Measurements from ENCODE around the gene ITGA1. TPM values are rescaled to one million over a fixed set of nuclear protein-coding genes. Genes with fewer than 3 reads are reported as not detected.

ITGA1 gene
- polyA plus RNA-seq, 3 donors, result 47.7 to 59.8 (median 52.6) TPM

- DNase-seq (ENCODE audit: extremely low read depth in 1 of 11, low read depth in 9 of 11, low spot score in 4 of 11), result no peak
These were observed 3.6 kb downstream of the ITGA1 start for GRCh38 chr5:52791366-52791765.

DNA sequence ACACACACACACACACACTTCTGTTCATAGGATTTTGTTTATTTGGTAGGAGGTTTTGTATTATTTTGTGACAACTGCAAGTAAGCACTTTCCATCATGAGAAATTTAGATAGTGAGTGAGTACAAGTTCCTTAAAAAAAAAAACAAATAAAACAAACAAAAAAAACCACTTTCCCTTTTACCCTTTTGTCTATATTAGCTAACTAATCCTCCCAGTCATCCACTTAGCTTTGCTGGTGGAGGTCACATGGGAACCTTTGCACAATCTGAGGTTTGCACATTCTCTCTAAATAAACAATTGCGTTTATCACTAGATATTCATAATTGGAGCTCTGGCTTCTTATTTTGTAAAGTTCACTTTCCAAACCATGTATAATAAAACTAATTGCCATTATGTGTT, 6.8 kb downstream of the ITGA1 start:
- DNase-seq (ENCODE audit: extremely low read depth in 1 of 11, low read depth in 9 of 11, low spot score in 4 of 11), result no peak

GRCh38 chr5:52796031-52796430, 8.3 kb downstream of the ITGA1 start:
- DNase-seq (ENCODE audit: extremely low read depth in 1 of 11, low read depth in 9 of 11, low spot score in 4 of 11), result no peak

GRCh38 chr5:52796516-52797103, 8.9 kb downstream of the ITGA1 start:
- DNase-seq (ENCODE audit: extremely low read depth in 1 of 11, low read depth in 9 of 11, low spot score in 4 of 11), result no peak

GRCh38 chr5:52798938-52799337, 11.2 kb downstream of the ITGA1 start:
- DNase-seq (ENCODE audit: extremely low read depth in 1 of 11, low read depth in 9 of 11, low spot score in 4 of 11), result no peak

DNA sequence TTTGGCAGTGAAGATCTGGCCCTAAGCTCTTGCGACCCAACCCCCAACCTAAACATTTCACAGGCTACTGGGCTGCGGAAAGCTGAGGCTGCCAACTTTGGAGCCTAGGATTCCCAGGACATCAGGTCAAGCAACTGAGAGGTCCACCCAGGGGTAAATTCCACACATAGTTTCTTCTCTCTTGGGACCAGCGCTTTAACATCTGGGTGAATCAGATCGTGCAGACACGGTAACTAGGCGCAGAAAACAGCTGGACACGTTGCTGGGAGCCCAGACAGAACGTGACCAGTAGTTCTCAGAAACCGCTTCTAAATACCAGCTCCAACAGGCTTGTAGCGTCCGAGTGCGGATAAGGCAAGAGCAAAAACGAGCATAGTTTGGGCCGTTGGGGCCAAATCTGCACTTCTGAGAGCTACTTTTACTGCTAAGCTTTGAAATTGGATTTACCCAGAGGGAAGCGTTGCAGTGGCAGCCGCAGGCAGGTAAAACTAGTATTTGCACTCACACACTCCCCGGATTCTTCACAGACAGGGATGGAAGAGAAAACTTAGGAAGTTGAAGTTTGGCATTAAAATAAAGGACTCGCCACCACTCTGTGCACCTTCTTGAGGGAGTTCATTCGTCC, 11.8 kb downstream of the ITGA1 start:
- DNase-seq (ENCODE audit: extremely low read depth in 1 of 11, low read depth in 9 of 11, low spot score in 4 of 11), result peak in 7 of 11 donors; percentile 57 to 80 (median 62)

GRCh38 chr5:52799983-52800393, 12.3 kb downstream of the ITGA1 start:
- peak in 10 of 11 donors; percentile 88 to 94 (median 92) for DNase-seq (ENCODE audit: extremely low read depth in 1 of 11, low read depth in 9 of 11, low spot score in 4 of 11)

DNA sequence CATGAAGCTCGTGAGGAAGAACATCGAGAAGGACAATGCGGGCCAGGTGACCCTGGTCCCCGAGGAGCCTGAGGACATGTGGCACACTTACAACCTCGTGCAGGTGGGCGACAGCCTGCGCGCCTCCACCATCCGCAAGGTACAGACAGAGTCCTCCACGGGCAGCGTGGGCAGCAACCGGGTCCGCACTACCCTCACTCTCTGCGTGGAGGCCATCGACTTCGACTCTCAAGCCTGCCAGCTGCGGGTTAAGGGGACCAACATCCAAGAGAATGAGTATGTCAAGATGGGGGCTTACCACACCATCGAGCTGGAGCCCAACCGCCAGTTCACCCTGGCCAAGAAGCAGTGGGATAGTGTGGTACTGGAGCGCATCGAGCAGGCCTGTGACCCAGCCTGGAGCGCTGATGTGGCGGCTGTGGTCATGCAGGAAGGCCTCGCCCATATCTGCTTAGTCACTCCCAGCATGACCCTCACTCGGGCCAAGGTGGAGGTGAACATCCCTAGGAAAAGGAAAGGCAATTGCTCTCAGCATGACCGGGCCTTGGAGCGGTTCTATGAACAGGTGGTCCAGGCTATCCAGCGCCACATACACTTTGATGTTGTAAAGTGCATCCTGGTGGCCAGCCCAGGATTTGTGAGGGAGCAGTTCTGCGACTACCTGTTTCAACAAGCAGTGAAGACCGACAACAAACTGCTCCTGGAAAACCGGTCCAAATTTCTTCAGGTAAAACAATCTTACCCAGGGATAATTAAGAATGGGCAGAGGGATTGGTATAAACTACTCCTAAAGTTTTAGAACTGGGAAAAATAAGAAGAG, 12.9 kb downstream of the ITGA1 start:
- DNase-seq (ENCODE audit: extremely low read depth in 1 of 11, low read depth in 9 of 11, low spot score in 4 of 11), result no peak

DNA sequence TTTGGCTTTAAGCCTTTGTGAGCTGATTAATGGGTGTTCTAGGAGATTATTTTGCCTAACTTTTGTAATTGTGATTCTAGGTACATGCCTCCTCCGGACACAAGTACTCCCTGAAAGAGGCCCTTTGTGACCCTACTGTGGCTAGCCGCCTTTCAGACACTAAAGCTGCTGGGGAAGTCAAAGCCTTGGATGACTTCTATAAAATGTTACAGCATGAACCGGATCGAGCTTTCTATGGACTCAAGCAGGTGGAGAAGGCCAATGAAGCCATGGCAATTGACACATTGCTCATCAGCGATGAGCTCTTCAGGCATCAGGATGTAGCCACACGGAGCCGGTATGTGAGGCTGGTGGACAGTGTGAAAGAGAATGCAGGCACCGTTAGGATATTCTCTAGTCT, 13.6 kb downstream of the ITGA1 start:
- DNase-seq (ENCODE audit: extremely low read depth in 1 of 11, low read depth in 9 of 11, low spot score in 4 of 11), result no peak

DNA sequence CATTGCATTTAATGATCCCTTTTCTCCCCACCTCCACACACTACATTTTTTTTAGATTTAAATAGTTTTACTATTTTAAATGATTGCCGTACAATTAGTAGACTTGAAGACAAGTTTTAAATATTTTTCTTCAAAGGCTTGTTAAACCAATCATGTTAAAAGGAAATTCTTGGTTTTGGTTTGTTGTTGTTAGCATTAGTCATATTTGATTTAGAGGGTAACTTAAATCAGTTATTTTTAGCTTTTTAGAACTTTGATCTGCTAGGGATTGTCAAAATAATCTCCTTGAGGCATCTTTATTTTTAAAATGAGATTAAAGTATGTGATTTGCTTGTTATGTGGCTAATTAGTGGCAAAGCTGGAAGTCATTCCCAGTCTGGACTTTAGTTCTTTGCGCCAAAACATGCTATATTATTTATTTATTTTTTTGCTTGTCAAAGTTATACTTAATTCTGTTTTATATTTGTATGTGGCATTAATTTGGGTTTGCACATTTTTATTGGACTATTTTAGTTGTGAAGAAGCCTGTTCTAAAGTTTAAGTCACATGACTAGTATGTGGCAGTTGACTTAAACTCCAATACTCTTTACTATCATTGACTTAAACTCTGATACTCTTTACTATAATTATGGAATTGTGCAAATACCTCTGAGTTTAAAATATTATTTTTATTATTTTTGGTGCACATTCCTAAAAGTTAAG, 14.7 kb downstream of the ITGA1 start:
- DNase-seq (ENCODE audit: extremely low read depth in 1 of 11, low read depth in 9 of 11, low spot score in 4 of 11), result no peak

DNA sequence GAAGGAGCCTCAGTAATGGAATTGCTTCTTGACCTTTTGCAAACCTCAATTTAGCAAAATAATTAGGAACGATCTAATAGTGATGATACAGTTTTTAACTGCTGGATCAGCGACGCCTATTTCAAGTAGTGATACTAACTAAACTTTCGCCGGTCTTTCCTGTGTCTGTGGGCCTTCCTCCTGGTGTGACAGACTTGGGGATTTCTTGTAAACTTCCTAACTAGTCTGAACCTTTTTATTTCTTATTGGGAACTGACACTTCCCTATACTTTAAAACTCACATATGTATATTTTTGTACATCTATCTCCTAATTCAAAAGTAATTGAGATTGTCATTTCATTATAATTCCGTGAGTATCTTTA, 15.2 kb downstream of the ITGA1 start:
- DNase-seq (ENCODE audit: extremely low read depth in 1 of 11, low read depth in 9 of 11, low spot score in 4 of 11), result no peak

DNA sequence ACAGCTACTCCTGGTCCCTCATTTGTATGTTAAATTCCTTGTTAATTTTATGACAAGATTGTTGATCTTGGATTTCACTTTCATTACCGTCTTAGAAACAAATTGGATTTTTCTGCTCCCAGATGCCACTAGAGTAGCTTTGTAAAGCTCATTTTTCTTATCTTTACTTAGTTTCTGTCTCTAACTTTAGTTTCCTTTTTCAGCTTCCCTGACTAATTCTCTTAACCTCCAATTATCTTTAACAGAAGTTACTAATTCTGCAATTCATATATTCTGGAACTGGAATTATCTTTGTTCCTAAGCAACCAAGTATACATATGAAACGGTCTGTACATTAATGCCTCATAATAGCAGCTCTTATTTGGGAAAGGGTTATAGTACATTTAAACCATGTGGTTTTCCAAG, 16.7 kb downstream of the ITGA1 start:
- no peak for DNase-seq (ENCODE audit: extremely low read depth in 1 of 11, low read depth in 9 of 11, low spot score in 4 of 11)

GRCh38 chr5:52804981-52805380, 17.3 kb downstream of the ITGA1 start:
- DNase-seq (ENCODE audit: extremely low read depth in 1 of 11, low read depth in 9 of 11, low spot score in 4 of 11), result no peak

DNA sequence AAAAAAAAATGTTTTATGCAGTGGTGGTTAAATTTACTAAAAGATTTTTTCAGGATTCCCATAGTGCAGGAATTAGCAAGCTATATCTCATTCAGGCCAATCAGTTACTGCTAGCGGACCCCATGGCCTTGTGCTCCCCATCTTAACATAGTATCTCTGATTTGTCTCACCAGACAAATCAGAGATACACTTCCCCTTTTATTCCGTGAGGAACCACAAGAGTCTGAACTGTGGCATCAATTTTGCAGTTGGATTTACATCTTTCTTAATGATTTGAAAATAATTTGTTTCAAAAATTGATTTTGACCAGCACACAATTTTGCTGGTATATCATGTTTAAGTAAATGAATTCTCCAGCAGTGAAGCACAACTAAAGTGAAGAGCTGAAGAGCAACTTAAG, 17.9 kb downstream of the ITGA1 start:
- no peak for DNase-seq (ENCODE audit: extremely low read depth in 1 of 11, low read depth in 9 of 11, low spot score in 4 of 11)

GRCh38 chr5:52807037-52807436, 19.3 kb downstream of the ITGA1 start:
- no peak for DNase-seq (ENCODE audit: extremely low read depth in 1 of 11, low read depth in 9 of 11, low spot score in 4 of 11)

DNA sequence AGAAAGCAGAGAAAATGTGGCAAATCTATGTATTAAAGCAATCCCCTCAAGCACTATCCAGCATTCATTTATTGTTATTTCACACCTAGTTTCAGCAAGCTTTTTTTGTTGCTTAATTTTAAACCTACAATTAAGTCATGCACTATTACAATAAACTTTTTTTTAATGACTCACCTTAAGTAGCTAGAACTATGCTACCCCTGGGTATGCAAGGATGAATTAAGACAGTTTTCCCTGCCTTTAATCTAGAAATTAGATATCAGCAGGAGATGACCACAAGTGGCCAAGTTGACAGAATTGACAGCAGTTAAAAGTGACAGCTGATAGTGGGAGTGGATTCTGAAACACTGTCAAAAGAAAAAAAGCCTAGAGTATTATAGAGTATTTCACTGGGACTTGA, 20.0 kb downstream of the ITGA1 start:
- no peak for DNase-seq (ENCODE audit: extremely low read depth in 1 of 11, low read depth in 9 of 11, low spot score in 4 of 11)

DNA sequence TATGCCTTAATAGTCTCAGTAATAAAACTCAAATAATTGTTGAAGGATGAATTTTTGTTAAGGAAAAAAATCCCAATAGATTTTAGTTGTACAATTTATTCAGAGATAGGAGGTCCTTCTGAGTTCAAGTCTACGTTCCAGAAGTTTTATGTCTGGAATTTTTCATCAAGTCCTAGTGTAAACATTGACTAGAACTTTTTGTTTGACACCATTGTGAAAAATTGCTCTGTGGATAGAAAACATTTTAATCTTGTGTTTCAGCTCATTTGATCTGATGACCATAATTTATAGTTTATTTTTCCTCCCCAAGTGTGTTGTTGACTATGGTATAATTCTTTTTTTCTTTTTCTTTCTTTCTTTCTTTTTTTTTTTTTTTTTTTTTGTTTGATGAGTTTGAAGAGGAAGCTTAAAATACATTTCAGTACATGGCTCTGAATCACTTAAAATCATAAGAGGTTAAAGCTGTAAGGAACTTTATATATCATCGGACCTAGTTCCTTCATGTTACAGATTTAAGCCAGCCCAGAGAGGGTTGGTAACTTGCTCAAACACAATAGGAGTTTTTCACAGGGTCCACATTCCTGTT, 20.7 kb downstream of the ITGA1 start:
- DNase-seq (ENCODE audit: extremely low read depth in 1 of 11, low read depth in 9 of 11, low spot score in 4 of 11), result peak in 3 of 11 donors; percentile 67 to 82 (median 70)

DNA sequence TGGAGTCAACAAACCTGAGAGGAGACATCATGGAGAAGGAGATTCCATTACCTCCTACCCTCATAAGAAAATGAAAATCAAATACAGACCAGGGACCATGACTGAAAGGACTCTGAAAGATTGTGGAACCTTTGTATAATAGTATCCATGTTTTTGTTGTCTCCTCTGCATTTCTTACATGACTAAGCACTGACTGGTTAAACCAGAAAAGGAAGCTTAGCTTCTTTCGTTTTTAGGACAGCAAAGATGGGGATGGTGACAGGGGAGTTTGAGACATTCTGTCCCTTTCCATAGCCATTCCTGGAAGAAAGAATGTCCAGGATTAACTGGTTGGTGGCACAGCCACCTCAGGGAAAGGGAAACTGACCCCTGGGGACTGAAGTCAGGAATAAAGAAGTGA, 22.2 kb downstream of the ITGA1 start:
- no peak for DNase-seq (ENCODE audit: extremely low read depth in 1 of 11, low read depth in 9 of 11, low spot score in 4 of 11)

DNA sequence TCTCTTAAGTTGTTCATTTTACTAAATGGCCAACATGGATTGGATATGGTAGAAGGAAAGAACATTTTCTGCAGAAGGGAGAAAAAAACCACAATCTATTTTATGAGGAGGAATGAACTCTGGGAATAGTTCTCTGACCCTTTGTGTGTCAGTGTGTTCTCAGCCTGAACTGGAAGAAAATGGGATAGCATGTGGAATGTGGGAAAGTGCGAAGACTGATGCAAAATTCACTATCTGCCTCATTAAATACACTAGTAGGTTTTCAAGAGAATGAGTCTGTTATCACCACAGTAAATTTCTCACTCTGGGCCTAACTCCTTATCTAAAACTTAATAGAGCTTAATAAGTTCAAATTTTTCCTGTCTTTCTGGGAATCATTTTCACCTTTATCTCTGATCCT, 22.7 kb downstream of the ITGA1 start:
- DNase-seq (ENCODE audit: extremely low read depth in 1 of 11, low read depth in 9 of 11, low spot score in 4 of 11), result no peak
